Measurements from ENCODE around the gene CCDC157.

CCDC157 gene

GRCh38 chr22:30372915-30373314 is 16.1 kb downstream of the CCDC157 start:
- TF ChIP-seq TEAD4 (IDR thresholded peaks at IDR 0.05) (no peak), MAX (IDR thresholded peaks at IDR 0.05) (no peak), CREB1 (IDR thresholded peaks at IDR 0.05; ENCODE audit: low read depth) (no peak), YY1 (IDR thresholded peaks at IDR 0.05; ENCODE audit: low read depth) (no peak), NFIC (IDR thresholded peaks at IDR 0.05) (no peak), ZBTB7A (IDR thresholded peaks at IDR 0.05; ENCODE audit: low read depth) (no peak), TCF12 (IDR thresholded peaks at IDR 0.05; ENCODE audit: low read depth) (no peak)

GRCh38 chr22:30373331-30374325 is 16.8 kb downstream of the CCDC157 start:
- no peak for TF ChIP-seq FOXM1 (IDR thresholded peaks at IDR 0.05; ENCODE audit: borderline replicate concordance, low read depth)
- TF ChIP-seq RAD21 (IDR thresholded peaks at IDR 0.05; ENCODE audit: low read depth): no peak
- no peak for TF ChIP-seq TCF12 (IDR thresholded peaks at IDR 0.05; ENCODE audit: low read depth)
- TF ChIP-seq USF1 (IDR thresholded peaks at IDR 0.05): no peak
- no peak for TF ChIP-seq EP300 (IDR thresholded peaks at IDR 0.05; ENCODE audit: borderline replicate concordance)
- TF ChIP-seq EGR1 (IDR thresholded peaks at IDR 0.05): no peak
- TF ChIP-seq NFIC (IDR thresholded peaks at IDR 0.05): no peak
- no peak for TF ChIP-seq REST (IDR thresholded peaks at IDR 0.05; ENCODE audit: low read depth)
- no peak for TF ChIP-seq CREB1 (IDR thresholded peaks at IDR 0.05; ENCODE audit: low read depth)
- TF ChIP-seq YY1 (IDR thresholded peaks at IDR 0.05; ENCODE audit: low read depth): no peak
- no peak for TF ChIP-seq TAF1 (IDR thresholded peaks at IDR 0.05; ENCODE audit: low read depth)

- no peak for TF ChIP-seq CEBPB (IDR thresholded peaks at IDR 0.05)
- TF ChIP-seq TEAD4 (IDR thresholded peaks at IDR 0.05): no peak
- no peak for TF ChIP-seq USF1 (IDR thresholded peaks at IDR 0.05)
- no peak for TF ChIP-seq EGR1 (IDR thresholded peaks at IDR 0.05)
- no peak for TF ChIP-seq FOXM1 (IDR thresholded peaks at IDR 0.05; ENCODE audit: borderline replicate concordance, low read depth)
- TF ChIP-seq REST (IDR thresholded peaks at IDR 0.05; ENCODE audit: low read depth): no peak
Measured at GRCh38 chr22:30375312-30375849, 18.6 kb downstream of the CCDC157 start.

- TF ChIP-seq CREB1 (IDR thresholded peaks at IDR 0.05; ENCODE audit: low read depth) (no peak), USF1 (IDR thresholded peaks at IDR 0.05) (no peak), YY1 (IDR thresholded peaks at IDR 0.05; ENCODE audit: low read depth) (no peak), RAD21 (IDR thresholded peaks at IDR 0.05; ENCODE audit: low read depth) (no peak), TEAD4 (IDR thresholded peaks at IDR 0.05) (no peak), CEBPB (IDR thresholded peaks at IDR 0.05) (no peak)
Measured at GRCh38 chr22:30380011-30380410, 23.2 kb downstream of the CCDC157 start.

- TF ChIP-seq NFIC (IDR thresholded peaks at IDR 0.05): no peak
- TF ChIP-seq REST (IDR thresholded peaks at IDR 0.05; ENCODE audit: low read depth): no peak
- TF ChIP-seq MAX (IDR thresholded peaks at IDR 0.05): no peak
- TF ChIP-seq CREB1 (IDR thresholded peaks at IDR 0.05; ENCODE audit: low read depth): no peak
- no peak for TF ChIP-seq EP300 (IDR thresholded peaks at IDR 0.05; ENCODE audit: borderline replicate concordance)
- TF ChIP-seq TCF12 (IDR thresholded peaks at IDR 0.05; ENCODE audit: low read depth): no peak
- TF ChIP-seq TAF1 (IDR thresholded peaks at IDR 0.05; ENCODE audit: low read depth): no peak
- TF ChIP-seq RAD21 (IDR thresholded peaks at IDR 0.05; ENCODE audit: low read depth): no peak
- TF ChIP-seq USF1 (IDR thresholded peaks at IDR 0.05): no peak
- TF ChIP-seq FOXM1 (IDR thresholded peaks at IDR 0.05; ENCODE audit: borderline replicate concordance, low read depth): no peak
- no peak for TF ChIP-seq CEBPB (IDR thresholded peaks at IDR 0.05)
- TF ChIP-seq ZBTB7A (IDR thresholded peaks at IDR 0.05; ENCODE audit: low read depth): no peak
- no peak for TF ChIP-seq EGR1 (IDR thresholded peaks at IDR 0.05)
- no peak for TF ChIP-seq YY1 (IDR thresholded peaks at IDR 0.05; ENCODE audit: low read depth)
- TF ChIP-seq TEAD4 (IDR thresholded peaks at IDR 0.05): no peak
Measured at GRCh38 chr22:30381264-30381663, 24.5 kb downstream of the CCDC157 start.
